ENCODE measurements around the gene RNF148. TPM values are rescaled to one million over a fixed set of nuclear protein-coding genes. Genes with fewer than 3 reads are reported as not detected.

RNF148 gene
- total RNA-seq, 1 experiment from 2014 or later, result 0.99 TPM

DNA sequence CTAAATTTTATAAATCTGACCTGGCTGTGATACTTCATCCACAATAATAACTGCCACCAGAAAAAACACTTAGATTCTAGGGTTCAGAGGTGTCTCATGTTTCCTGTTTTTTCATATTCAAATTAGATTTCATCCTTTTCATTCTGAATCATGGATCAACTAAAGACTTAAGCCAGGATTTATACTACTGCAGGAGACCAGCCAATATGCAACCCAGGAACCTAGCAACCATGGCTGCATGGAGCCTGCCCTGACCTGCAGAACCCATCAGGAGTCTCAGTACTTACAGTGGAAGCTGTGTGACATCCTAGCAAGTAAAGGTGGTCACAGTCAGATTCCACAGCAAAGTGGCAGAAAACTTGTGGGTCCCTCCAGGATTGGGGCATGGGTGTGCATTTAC is 40.5 kb upstream of the RNF148 start:
- BruUV-seq (replicated peaks), result no TSS peak
- no peak for DNase-seq
- CTCF ChIA-PET, result no interaction called here
- Mint-ChIP-seq H3K36me3 (ENCODE audit: insufficient read depth, unreplicated experiment) (no peaks in the 10 kb centered on the region), H3K4me3 (ENCODE audit: low read depth, unreplicated experiment) (no peak overlapping the region), H3K9me3 (ENCODE audit: low read depth, unreplicated experiment) (no peaks in the 10 kb centered on the region), H3K27me3 (ENCODE audit: unreplicated experiment) (no peaks in the 10 kb centered on the region), H3K27ac (ENCODE audit: unreplicated experiment) (no peak overlapping the region), H3K4me1 (ENCODE audit: low read depth, unreplicated experiment) (no peaks in the 10 kb centered on the region)
- intact Hi-C loops (cut with micrococcal nuclease; ENCODE audit: unreplicated experiment), result no loop called here
- TF ChIP-seq, protein P1, sequence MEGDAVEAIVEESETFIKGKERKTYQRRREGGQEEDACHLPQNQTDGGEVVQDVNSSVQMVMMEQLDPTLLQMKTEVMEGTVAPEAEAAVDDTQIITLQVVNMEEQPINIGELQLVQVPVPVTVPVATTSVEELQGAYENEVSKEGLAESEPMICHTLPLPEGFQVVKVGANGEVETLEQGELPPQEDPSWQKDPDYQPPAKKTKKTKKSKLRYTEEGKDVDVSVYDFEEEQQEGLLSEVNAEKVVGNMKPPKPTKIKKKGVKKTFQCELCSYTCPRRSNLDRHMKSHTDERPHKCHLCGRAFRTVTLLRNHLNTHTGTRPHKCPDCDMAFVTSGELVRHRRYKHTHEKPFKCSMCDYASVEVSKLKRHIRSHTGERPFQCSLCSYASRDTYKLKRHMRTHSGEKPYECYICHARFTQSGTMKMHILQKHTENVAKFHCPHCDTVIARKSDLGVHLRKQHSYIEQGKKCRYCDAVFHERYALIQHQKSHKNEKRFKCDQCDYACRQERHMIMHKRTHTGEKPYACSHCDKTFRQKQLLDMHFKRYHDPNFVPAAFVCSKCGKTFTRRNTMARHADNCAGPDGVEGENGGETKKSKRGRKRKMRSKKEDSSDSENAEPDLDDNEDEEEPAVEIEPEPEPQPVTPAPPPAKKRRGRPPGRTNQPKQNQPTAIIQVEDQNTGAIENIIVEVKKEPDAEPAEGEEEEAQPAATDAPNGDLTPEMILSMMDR (IDR thresholded peaks at IDR 0.05; ENCODE audit: unreplicated experiment), result no peak

DNA sequence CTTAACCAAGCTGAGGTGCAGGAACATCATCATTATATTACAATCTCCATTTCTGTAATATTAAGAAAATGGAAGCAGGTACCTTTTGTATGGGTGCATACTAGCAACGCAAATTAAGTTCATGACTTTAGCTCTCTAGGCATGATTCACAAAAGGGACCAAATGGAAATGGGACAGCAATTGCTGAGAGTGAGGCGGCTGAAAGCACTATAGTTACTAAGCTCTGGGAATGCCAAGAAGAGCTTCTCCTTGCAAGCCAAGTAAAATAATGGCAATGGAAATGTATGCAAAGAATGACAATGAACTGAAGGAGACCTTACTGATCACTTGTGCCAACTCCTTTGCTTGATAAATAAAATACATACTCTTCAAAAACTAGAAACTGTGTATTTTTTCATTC is 36.2 kb upstream of the RNF148 start:
- Mint-ChIP-seq H3K36me3 (ENCODE audit: insufficient read depth, unreplicated experiment) (no peaks in the 10 kb centered on the region), H3K4me3 (ENCODE audit: low read depth, unreplicated experiment) (no peak overlapping the region), H3K9me3 (ENCODE audit: low read depth, unreplicated experiment) (no peaks in the 10 kb centered on the region), H3K27me3 (ENCODE audit: unreplicated experiment) (no peaks in the 10 kb centered on the region), H3K4me1 (ENCODE audit: low read depth, unreplicated experiment) (no peaks in the 10 kb centered on the region), H3K27ac (ENCODE audit: unreplicated experiment) (no peak overlapping the region)
- no TSS peak for BruUV-seq (replicated peaks)
- CTCF ChIA-PET, result no interaction called here
- TF ChIP-seq, protein P1 (IDR thresholded peaks at IDR 0.05; ENCODE audit: unreplicated experiment), result no peak
- DNase-seq, result no peak
- intact Hi-C loops (cut with micrococcal nuclease; ENCODE audit: unreplicated experiment), result no loop called here

DNA sequence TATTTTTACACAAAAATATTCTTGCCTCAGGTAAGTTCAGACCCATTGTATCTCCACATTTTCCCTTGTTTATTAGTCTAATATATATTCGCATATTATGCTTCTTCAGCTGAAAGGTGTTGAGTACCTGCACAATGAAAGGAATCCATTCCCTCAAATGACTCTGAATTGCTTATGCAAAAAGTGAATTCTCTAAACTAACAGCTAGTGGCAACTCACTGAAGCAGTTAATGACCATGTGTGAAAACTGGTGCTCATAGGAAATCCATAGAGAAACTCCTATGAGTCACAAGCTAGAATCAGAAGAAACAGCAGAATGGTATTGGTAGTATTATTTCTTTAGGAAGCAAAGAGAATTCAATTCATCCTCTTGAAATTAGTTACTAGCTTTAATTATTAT is 33.5 kb upstream of the RNF148 start:
- no peak for DNase-seq
- TF ChIP-seq, protein P1 (IDR thresholded peaks at IDR 0.05; ENCODE audit: unreplicated experiment), result no peak
- no peaks in the 10 kb centered on the region for H3K27me3 Mint-ChIP-seq (ENCODE audit: unreplicated experiment)
- no TSS peak for BruUV-seq (replicated peaks)
- no peak overlapping the region for H3K4me3 Mint-ChIP-seq (ENCODE audit: low read depth, unreplicated experiment)
- H3K9me3 Mint-ChIP-seq (ENCODE audit: low read depth, unreplicated experiment), result no peaks in the 10 kb centered on the region
- H3K36me3 Mint-ChIP-seq (ENCODE audit: insufficient read depth, unreplicated experiment), result no peaks in the 10 kb centered on the region
- no peak overlapping the region for H3K27ac Mint-ChIP-seq (ENCODE audit: unreplicated experiment)
- no peaks in the 10 kb centered on the region for H3K4me1 Mint-ChIP-seq (ENCODE audit: low read depth, unreplicated experiment)
- intact Hi-C loops (cut with micrococcal nuclease; ENCODE audit: unreplicated experiment), result no loop called here
- CTCF ChIA-PET, result no interaction called here

DNA sequence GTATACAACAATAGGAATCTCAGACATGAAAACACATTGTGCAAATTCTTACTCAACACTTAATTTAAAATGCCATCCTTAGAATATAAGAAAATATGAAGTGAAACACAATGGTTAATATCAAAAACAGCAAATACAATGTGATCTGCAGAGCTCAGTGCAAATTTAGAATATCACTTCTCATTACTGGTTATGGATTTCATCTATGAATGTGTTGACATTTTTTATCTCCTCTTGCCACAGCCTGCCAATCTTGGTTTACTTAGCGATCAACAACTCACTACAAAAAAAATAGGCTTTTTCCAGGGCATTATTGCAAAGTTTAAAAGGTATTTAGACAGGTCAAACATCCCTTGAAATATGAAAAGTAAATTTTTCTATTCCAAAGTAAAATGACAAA is 25.0 kb upstream of the RNF148 start:
- Mint-ChIP-seq H3K4me1 (ENCODE audit: low read depth, unreplicated experiment) (peaks cover 5% of the 10 kb centered on the region), H3K36me3 (ENCODE audit: insufficient read depth, unreplicated experiment) (no peaks in the 10 kb centered on the region), H3K27ac (ENCODE audit: unreplicated experiment) (no peak overlapping the region), H3K4me3 (ENCODE audit: low read depth, unreplicated experiment) (no peak overlapping the region), H3K27me3 (ENCODE audit: unreplicated experiment) (no peaks in the 10 kb centered on the region), H3K9me3 (ENCODE audit: low read depth, unreplicated experiment) (no peaks in the 10 kb centered on the region)
- no peak for DNase-seq
- CTCF ChIA-PET, result no interaction called here
- TF ChIP-seq, protein P1 (IDR thresholded peaks at IDR 0.05; ENCODE audit: unreplicated experiment), result no peak
- intact Hi-C loops (cut with micrococcal nuclease; ENCODE audit: unreplicated experiment), result no loop called here
- no TSS peak for BruUV-seq (replicated peaks)
